ENCODE measurements around the gene SLC38A3. TPM values are rescaled to one million over a fixed set of nuclear protein-coding genes. Genes with fewer than 3 reads are reported as not detected.

The SLC38A3 gene
- total RNA-seq, 1 donor from 2014 or later: 1.8 TPM

DNA sequence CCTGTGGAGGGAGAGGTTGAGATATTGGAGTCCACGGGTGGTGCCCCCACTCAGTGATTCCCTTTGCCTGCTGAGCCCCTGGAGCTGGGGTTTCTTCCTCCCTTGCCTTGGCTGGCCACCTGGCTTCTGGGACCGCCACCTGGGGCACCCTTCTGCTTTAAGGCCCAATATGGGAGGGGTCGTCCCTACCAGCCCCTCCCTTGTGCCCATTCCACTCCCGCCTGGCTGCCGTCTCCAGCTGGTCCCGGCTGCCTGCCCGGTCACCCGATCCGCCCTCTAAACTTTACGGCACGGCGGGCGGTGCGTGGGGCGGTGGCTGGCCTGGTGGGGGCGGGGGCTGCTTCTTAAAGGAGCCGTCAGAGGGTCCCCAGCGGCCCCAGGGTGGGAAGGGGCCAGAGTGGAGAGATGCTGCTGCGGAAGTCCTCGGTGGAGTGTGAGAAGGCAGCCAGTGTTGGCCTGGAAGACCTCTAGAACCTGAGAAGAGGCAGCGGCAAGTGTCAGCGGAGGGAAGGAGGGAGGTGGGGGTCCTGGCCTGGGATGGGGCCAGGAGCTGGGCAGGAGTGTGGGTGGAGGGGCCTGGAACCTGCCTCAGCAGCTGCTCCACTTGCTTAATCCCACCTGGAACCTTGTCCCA lies 62.3 kb downstream of the SLC38A3 start:
- no peak for DNase-seq (ENCODE audit: low read depth)

- no peak for DNase-seq (ENCODE audit: low read depth)
Observed at GRCh38 chr3:50268276-50268675, 63.2 kb downstream of the SLC38A3 start.

GRCh38 chr3:50268703-50269451 lies 63.8 kb downstream of the SLC38A3 start, which contains the start of gene SEMA3B:
SEMA3B (plus strand) TSS chr3:50269147; CDS start chr3:50269241, 94 bp downstream.
- peak; percentile 86 for DNase-seq (ENCODE audit: low read depth)

GRCh38 chr3:50269460-50269859 lies 64.4 kb downstream of the SLC38A3 start:
- no peak for DNase-seq (ENCODE audit: low read depth)

GRCh38 chr3:50269977-50270413 lies 64.9 kb downstream of the SLC38A3 start:
- DNase-seq (ENCODE audit: low read depth): peak; percentile 59

GRCh38 chr3:50270422-50271224 lies 65.6 kb downstream of the SLC38A3 start:
- DNase-seq (ENCODE audit: low read depth): no peak

Other genes starting within 250 kb of the SLC38A3 start
- 74.7 and 216 TPM in 2 replicates for gene RBM5, start 116.4 kb upstream of the SLC38A3 start, total RNA-seq
- gene SEMA3F, start 49.9 kb upstream of the SLC38A3 start, total RNA-seq: 10.2 and 33.5 TPM in 2 replicates
- 0.05 TPM in 1 of 2 replicates, not detected in the other for gene GNAT1, start 13.7 kb upstream of the SLC38A3 start, total RNA-seq
- 217 and 300 TPM in 2 replicates for gene GNAI2, start 30.9 kb downstream of the SLC38A3 start, total RNA-seq
- 7.8 and 27.0 TPM in 2 replicates for gene SEMA3B, start 63.9 kb downstream of the SLC38A3 start, total RNA-seq
- not detected in 2 replicates for gene LSMEM2, start 73.8 kb downstream of the SLC38A3 start, total RNA-seq
- gene IFRD2, start 87.2 kb downstream of the SLC38A3 start, total RNA-seq: 28.8 and 57.8 TPM in 2 replicates
- gene HYAL3, start 94.1 kb downstream of the SLC38A3 start, total RNA-seq: 13.5 and 15.1 TPM in 2 replicates
- 2.8 and 6.4 TPM in 2 replicates for gene NAA80, start 94.1 kb downstream of the SLC38A3 start, total RNA-seq
- 7.3 and 22.8 TPM in 2 replicates for gene HYAL1, start 98.3 kb downstream of the SLC38A3 start, total RNA-seq
- 82.3 and 127 TPM in 2 replicates for gene HYAL2, start 117.5 kb downstream of the SLC38A3 start, total RNA-seq
- 16.0 and 21.2 TPM in 2 replicates for gene TUSC2, start 123.0 kb downstream of the SLC38A3 start, total RNA-seq
- gene RASSF1, start 135.6 kb downstream of the SLC38A3 start, total RNA-seq: 14.4 and 17.8 TPM in 2 replicates
- gene ZMYND10, start 140.5 kb downstream of the SLC38A3 start, total RNA-seq: 0.35 and 4.7 TPM in 2 replicates
- 17.1 and 24.5 TPM in 2 replicates for gene NPRL2, start 145.5 kb downstream of the SLC38A3 start, total RNA-seq
- gene CYB561D2, start 145.6 kb downstream of the SLC38A3 start, total RNA-seq: 31.4 and 45.7 TPM in 2 replicates
- 32.1 and 64.8 TPM in 2 replicates for gene TMEM115, start 154.2 kb downstream of the SLC38A3 start, total RNA-seq

All from renal cortical epithelial cell (primary cell).